Activated CD4-positive, alpha-beta T cell treated with anti-CD3 and anti-CD28 coated beads, Interleukin-2, amount 10 ng/mL, durations not matched to agents 7 days and 5 days (primary cell): Measurements from ENCODE around the gene HOMER2. TPM values are rescaled to one million over a fixed set of nuclear protein-coding genes. Genes with fewer than 3 reads are reported as not detected.
"Not testable (repeated sequence)": the region's sequence is repeated elsewhere in the genome, so short reads cannot be mapped to it uniquely, and the experiment has no call there.

Experiments used
- CTCF ChIA-PET: fragments of 350-600 bp; sonication (Branson Sonifier 250); formaldehyde crosslinking; loops from one replicate; lab custom pipeline; 2021; ENCODE audit warnings: antibody characterized with exemption; lab: Charles Lee
- POLR2A ChIA-PET: fragments of 350-600 bp; sonication (Branson Sonifier 250); formaldehyde crosslinking; loops from one replicate; lab custom pipeline; 2021; ENCODE audit warnings: antibody characterized with exemption; lab: Charles Lee
- DNase-seq: peaks from one replicate; pipeline ENCODE4 v3.0.0-alpha.2; 2020
- H3K27ac Mint-ChIP-seq: one replicate; pipeline ENCODE4 v1.8.0; 2021; ENCODE audit warnings: mild to moderate bottlenecking, moderate library complexity, mixed read lengths
- H3K27me3 Mint-ChIP-seq: one replicate; pipeline ENCODE4 v1.8.0; 2021; ENCODE audit warnings: mixed read lengths
- H3K36me3 Mint-ChIP-seq: one replicate; pipeline ENCODE4 v1.8.0; 2021; ENCODE audit warnings: low read depth, mixed read lengths
- H3K4me1 Mint-ChIP-seq: one replicate; pipeline ENCODE4 v1.8.0; 2021; ENCODE audit warnings: mixed read lengths
- H3K4me3 Mint-ChIP-seq: one replicate; pipeline ENCODE4 v1.8.0; 2021; ENCODE audit warnings: mild to moderate bottlenecking, moderate library complexity, mixed read lengths
- H3K9me3 Mint-ChIP-seq: one replicate; pipeline ENCODE4 v1.8.0; 2021; ENCODE audit warnings: mixed read lengths
- total RNA-seq, 2 experiments: library from RNA; stranded (reverse); gene quantifications; one replicate each; pipeline ENCODE4 v1.2.3, GENCODE V29; 2021

The HOMER2 gene
- total RNA-seq, 2 experiments from 2014 or later: 7.9 to 10.3 TPM

- Mint-ChIP-seq H3K36me3 (no peaks in the 10 kb centered on the region), H3K4me1 (peaks cover 3% of the 10 kb centered on the region), H3K4me3 (no peak overlapping the region), H3K9me3 (no peaks in the 10 kb centered on the region), H3K27ac (no peak overlapping the region), H3K27me3 (peaks cover 13% of the 10 kb centered on the region)
- DNase-seq: no peak
- POLR2A ChIA-PET: no interaction called here
- CTCF ChIA-PET: interaction anchor here (0.6 kb wide), 1 partner anchor 305 kb away, joined by 3 read pairs; no protein-coding TSS in a partner anchor
These were observed 8.2 kb upstream of the HOMER2 start for GRCh38 chr15:82960766-82961165.

DNA sequence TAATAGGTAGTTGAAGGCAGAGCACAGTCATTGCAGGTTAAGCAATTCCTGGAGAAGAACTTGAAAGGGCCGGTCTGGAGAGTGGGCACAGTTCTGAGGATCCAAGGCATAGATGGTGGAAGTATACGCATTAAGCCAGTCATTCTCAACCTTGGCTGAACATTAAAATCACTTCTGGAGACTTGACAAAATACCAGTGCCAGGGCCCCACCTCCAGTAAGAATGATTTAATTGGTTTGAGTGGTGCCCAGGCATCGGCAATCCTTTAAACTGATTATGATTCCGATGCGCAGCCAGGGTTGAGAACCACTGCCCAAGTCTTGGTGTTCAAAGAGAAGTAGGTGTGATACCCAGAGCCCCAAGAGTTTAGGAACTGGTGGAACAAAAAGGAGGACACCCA is 6.9 kb upstream of the HOMER2 start:
- H3K27me3 Mint-ChIP-seq: peaks cover 14% of the 10 kb centered on the region
- no peak overlapping the region for H3K4me3 Mint-ChIP-seq
- ChIA-PET CTCF (interaction anchor here (0.6 kb wide), 1 partner anchor 180 kb away, joined by 4 read pairs; no protein-coding TSS in a partner anchor), POLR2A (no interaction called here)
- H3K36me3 Mint-ChIP-seq: no peaks in the 10 kb centered on the region
- no peak for DNase-seq
- no peak overlapping the region for H3K27ac Mint-ChIP-seq
- no peaks in the 10 kb centered on the region for H3K9me3 Mint-ChIP-seq
- H3K4me1 Mint-ChIP-seq: no peaks in the 10 kb centered on the region

DNA sequence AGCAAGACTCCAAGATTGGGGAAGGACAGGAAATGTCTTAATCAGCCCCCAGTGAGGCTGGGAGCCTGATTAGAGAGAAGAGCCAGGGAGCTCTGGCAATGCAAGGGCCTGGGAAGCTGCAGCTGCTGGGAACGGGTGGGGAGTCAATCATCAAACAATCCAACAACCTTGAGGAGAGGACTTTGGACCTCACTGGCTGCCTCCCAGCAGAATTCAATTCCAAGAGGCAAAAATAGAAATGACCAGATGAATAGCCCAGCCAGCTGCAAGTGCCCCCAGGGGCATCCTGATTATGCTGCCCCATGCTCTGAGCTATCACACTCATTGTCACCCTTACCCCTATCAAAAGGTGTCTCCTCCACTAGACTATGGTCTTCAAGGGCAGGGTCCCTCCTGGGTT is 6.1 kb upstream of the HOMER2 start:
- ChIA-PET POLR2A (no interaction called here), CTCF (no interaction called here)
- Mint-ChIP-seq H3K4me3 (no peak overlapping the region), H3K27ac (no peak overlapping the region), H3K4me1 (no peaks in the 10 kb centered on the region), H3K36me3 (no peaks in the 10 kb centered on the region), H3K27me3 (peaks cover 15% of the 10 kb centered on the region), H3K9me3 (no peaks in the 10 kb centered on the region)
- no peak for DNase-seq

DNA sequence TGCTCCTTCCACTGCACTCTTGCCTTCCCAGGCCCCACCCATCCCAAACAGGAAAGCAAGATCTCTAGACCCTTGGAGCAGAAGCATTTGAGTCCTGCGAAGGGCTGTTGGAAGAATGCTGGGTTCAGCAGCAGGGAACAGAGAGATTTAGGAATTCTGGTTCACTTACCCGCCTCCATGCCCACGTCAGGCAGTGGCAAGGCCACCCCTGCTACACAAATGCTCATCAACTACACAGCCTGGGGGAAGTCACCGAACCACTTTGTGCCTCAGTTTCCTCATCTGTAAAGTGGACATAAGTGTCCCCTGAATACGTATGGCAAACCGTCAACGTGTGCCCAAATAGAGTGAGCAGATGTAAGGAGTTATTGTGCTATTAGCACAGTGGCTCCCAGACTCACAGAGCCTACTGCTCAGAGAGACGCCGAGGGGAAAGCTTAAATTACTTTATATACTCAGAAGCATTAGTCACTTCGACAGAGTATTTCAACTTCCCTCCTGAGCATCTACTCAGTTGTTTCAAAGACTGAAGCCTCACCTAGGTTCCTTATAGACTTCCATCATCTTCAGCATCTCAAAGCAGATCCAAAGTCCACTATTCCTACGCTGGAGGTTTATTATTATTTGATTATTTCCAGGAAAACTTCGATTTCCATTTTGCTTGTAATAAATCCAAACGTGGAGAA is 905 bp downstream of the HOMER2 start:
- CTCF ChIA-PET: no interaction called here
- Mint-ChIP-seq H3K36me3 (no peaks in the 10 kb centered on the region), H3K27ac (no peak overlapping the region), H3K4me3 (no peak overlapping the region), H3K4me1 (peaks cover 2% of the 10 kb centered on the region), H3K9me3 (no peaks in the 10 kb centered on the region), H3K27me3 (peaks cover 15% of the 10 kb centered on the region)
- DNase-seq: no peak
- POLR2A ChIA-PET: no interaction called here

DNA sequence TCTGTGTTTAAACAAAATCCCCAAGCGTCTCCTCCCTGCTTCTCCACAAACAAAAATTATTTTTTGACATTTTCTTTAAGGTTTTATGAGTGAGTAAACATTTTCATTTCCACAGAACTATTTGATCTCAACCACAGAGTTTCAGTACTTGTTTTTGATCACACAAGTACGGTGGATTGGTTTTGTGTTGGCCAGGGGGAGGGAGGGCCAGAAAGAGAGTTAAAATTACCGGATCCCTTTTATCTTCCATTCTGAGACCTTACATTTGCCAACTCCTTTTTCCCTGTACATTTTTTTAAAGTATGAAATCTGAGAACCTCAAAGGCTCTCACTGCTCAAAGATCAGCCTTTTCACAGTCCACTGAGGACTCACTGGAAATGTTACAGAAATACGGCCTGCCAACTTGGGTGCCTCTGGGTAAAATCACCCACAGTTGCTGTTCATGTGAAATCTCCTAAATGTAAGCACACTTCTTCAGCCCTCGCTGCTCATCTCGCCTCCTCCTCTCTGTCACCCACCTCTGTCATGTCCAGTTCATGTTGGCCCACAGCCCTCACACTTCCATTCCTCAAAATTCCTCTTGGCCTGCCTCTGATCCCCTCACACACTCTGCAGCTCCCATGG is 1.7 kb downstream of the HOMER2 start:
- no peak overlapping the region for H3K27ac Mint-ChIP-seq
- ChIA-PET POLR2A (no interaction called here), CTCF (no interaction called here)
- peaks cover 21% of the 10 kb centered on the region for H3K27me3 Mint-ChIP-seq
- H3K4me1 Mint-ChIP-seq: peaks cover 2% of the 10 kb centered on the region
- H3K9me3 Mint-ChIP-seq: no peaks in the 10 kb centered on the region
- no peaks in the 10 kb centered on the region for H3K36me3 Mint-ChIP-seq
- H3K4me3 Mint-ChIP-seq: no peak overlapping the region
- DNase-seq: no peak

GRCh38 chr15:82950295-82950694 is 2.2 kb downstream of the HOMER2 start:
- H3K27ac Mint-ChIP-seq: no peak overlapping the region
- H3K27me3 Mint-ChIP-seq: peaks cover 21% of the 10 kb centered on the region
- no peaks in the 10 kb centered on the region for H3K36me3 Mint-ChIP-seq
- no peak overlapping the region for H3K4me3 Mint-ChIP-seq
- H3K9me3 Mint-ChIP-seq: no peaks in the 10 kb centered on the region
- peaks cover 2% of the 10 kb centered on the region for H3K4me1 Mint-ChIP-seq
- DNase-seq: no peak
- ChIA-PET CTCF (no interaction called here), POLR2A (no interaction called here)

GRCh38 chr15:82946155-82946701 is 6.3 kb downstream of the HOMER2 start:
- H3K9me3 Mint-ChIP-seq: no peaks in the 10 kb centered on the region
- H3K27ac Mint-ChIP-seq: no peak overlapping the region
- H3K27me3 Mint-ChIP-seq: peaks cover 22% of the 10 kb centered on the region
- H3K4me1 Mint-ChIP-seq: no peaks in the 10 kb centered on the region
- no peak for DNase-seq
- CTCF ChIA-PET: interaction anchor here (0.5 to 0.6 kb wide), 2 partner anchors 16 to 166 kb away, joined by 3 to 4 read pairs; no protein-coding TSS in a partner anchor
- no peak overlapping the region for H3K4me3 Mint-ChIP-seq
- POLR2A ChIA-PET: no interaction called here
- no peaks in the 10 kb centered on the region for H3K36me3 Mint-ChIP-seq

DNA sequence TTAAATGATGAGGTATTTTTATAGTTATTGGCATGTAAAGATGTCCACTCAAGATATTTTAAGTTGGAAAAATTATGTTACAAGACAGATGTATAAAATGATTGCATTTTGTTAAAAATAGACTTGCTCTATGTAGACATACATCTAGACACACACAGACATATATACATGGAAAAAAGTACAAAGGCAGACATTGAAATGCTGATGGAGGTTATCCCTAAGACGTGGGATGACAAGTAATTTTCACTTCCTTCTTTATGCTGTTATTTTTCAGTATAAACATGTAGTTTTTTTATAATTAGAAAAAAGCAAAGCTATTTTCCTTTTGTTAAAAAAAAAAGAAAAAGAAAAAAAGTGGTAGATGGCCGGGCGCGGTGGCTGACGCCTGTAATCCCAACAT is 7.2 kb downstream of the HOMER2 start:
- POLR2A ChIA-PET: no interaction called here
- H3K36me3 Mint-ChIP-seq: no peaks in the 10 kb centered on the region

GRCh38 chr15:82944821-82945220 is 7.7 kb downstream of the HOMER2 start:
- Mint-ChIP-seq H3K36me3 (no peaks in the 10 kb centered on the region), H3K27ac (no peak overlapping the region), H3K27me3 (peaks cover 22% of the 10 kb centered on the region), H3K4me3 (no peak overlapping the region), H3K4me1 (no peaks in the 10 kb centered on the region), H3K9me3 (no peaks in the 10 kb centered on the region)
- DNase-seq: no peak
- CTCF ChIA-PET: no interaction called here
- POLR2A ChIA-PET: no interaction called here

More for the DNA sequence above, 7.2 kb downstream of the HOMER2 start:
- no peaks in the 10 kb centered on the region for H3K9me3 Mint-ChIP-seq
- H3K27me3 Mint-ChIP-seq: peaks cover 22% of the 10 kb centered on the region
- no peak overlapping the region for H3K27ac Mint-ChIP-seq
- no peak for DNase-seq
- H3K4me3 Mint-ChIP-seq: no peak overlapping the region
- H3K4me1 Mint-ChIP-seq: no peaks in the 10 kb centered on the region
- CTCF ChIA-PET: no interaction called here

GRCh38 chr15:82944056-82944455 is 8.5 kb downstream of the HOMER2 start:
- Mint-ChIP-seq H3K4me3 (no peak overlapping the region), H3K36me3 (no peaks in the 10 kb centered on the region), H3K4me1 (no peaks in the 10 kb centered on the region), H3K27me3 (peaks cover 22% of the 10 kb centered on the region), H3K9me3 (no peaks in the 10 kb centered on the region), H3K27ac (no peak overlapping the region)
- POLR2A ChIA-PET: no interaction called here
- CTCF ChIA-PET: no interaction called here
- DNase-seq: no peak

DNA sequence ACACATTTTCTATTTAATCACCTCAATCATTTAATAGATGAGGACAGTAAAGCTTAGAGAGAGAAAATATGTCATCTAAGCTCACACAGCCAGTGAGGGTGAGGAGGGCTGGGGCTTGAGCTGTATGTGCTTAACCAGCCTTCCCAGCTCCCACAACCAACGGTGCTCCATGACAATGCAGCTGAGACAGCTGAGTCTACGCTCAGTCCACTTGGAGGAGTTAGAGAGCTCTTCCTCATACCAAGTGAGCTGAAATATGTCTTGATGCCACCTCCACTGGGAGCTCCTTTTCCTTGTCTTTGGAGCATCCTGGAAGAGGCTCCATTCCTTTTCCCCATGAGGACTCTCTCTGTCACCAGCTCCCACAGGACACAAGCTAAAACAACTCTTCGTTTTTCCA is 9.3 kb downstream of the HOMER2 start:
- Mint-ChIP-seq H3K4me3 (no peak overlapping the region), H3K36me3 (no peaks in the 10 kb centered on the region), H3K27me3 (peaks cover 22% of the 10 kb centered on the region), H3K9me3 (no peaks in the 10 kb centered on the region), H3K4me1 (no peaks in the 10 kb centered on the region), H3K27ac (no peak overlapping the region)
- DNase-seq: no peak
- ChIA-PET CTCF (no interaction called here), POLR2A (no interaction called here)

GRCh38 chr15:82942691-82943090 is 9.8 kb downstream of the HOMER2 start:
- H3K36me3 Mint-ChIP-seq: no peaks in the 10 kb centered on the region
- H3K27me3 Mint-ChIP-seq: peaks cover 21% of the 10 kb centered on the region
- no peaks in the 10 kb centered on the region for H3K4me1 Mint-ChIP-seq
- H3K4me3 Mint-ChIP-seq: no peak overlapping the region
- no peaks in the 10 kb centered on the region for H3K9me3 Mint-ChIP-seq
- no peak for DNase-seq
- ChIA-PET POLR2A (no interaction called here), CTCF (no interaction called here)
- H3K27ac Mint-ChIP-seq: no peak overlapping the region

- H3K4me1 Mint-ChIP-seq, H3K36me3 Mint-ChIP-seq, DNase-seq, H3K4me3 Mint-ChIP-seq, H3K27ac Mint-ChIP-seq, POLR2A ChIA-PET, H3K9me3 Mint-ChIP-seq: not testable (repeated sequence)
- CTCF ChIA-PET: interaction anchor here (1.3 kb wide), 1 partner anchor 16 kb away, joined by 3 read pairs; no protein-coding TSS in a partner anchor
- H3K27me3 Mint-ChIP-seq: peaks cover 17% of the 10 kb centered on the region
These were observed 12.8 kb downstream of the HOMER2 start for GRCh38 chr15:82939678-82940077.
